PC-9 (cell line): ENCODE measurements around the gene MACROD2. TPM values are rescaled to one million over a fixed set of nuclear protein-coding genes. Genes with fewer than 3 reads are reported as not detected.

Experiments
- BruUV-seq: library from RNA; stranded (reverse); fragments of 400-500 nt; replicated peaks from 2 replicates; lab custom pipeline; 2021; lab: Mats Ljungman, UMichigan
- CTCF ChIA-PET: fragments of 300-600 bp; sonication (Branson Sonifier 250); formaldehyde crosslinking; loops from one replicate; lab custom pipeline; 2022; ENCODE audit warnings: antibody characterized with exemption; lab: Charles Lee
- POLR2A ChIA-PET: fragments of 300-600 bp; sonication (Branson Sonifier 250); formaldehyde crosslinking; loops from one replicate; lab custom pipeline; 2022; ENCODE audit warnings: antibody characterized with exemption; ENCODE audit not compliant: unreplicated experiment; lab: Charles Lee
- DNase-seq, 2 experiments: peaks; one replicate each; pipeline versions ENCODE4 v3.0.0 to v3.0.0-alpha.2; 2015 to 2022; ENCODE audit warnings: mixed read lengths in 1 of 2
- H2AFZ ChIP-seq: fragments of 200-600 bp; sonication (generic); 2 replicates; pipeline ENCODE4 v1.8.1; 2017; ENCODE audit warnings: antibody characterized with exemption
- H3F3A ChIP-seq: fragments of 200-600 bp; sonication (generic); 2 replicates; pipeline ENCODE4 v1.8.1; 2017; ENCODE audit warnings: antibody characterized with exemption, mild to moderate bottlenecking, low read depth; ENCODE audit not compliant: insufficient read depth
- H3K27ac ChIP-seq: fragments of 200-600 bp; sonication (generic); 2 replicates; pipeline ENCODE4 v1.6.1; 2016; ENCODE audit warnings: mixed run types
- H3K27me3 ChIP-seq: fragments of 200-600 bp; sonication (generic); 2 replicates; pipeline ENCODE4 v1.6.1; 2016; ENCODE audit warnings: low read depth, mixed run types; ENCODE audit not compliant: insufficient read depth
- H3K36me3 ChIP-seq: fragments of 200-600 bp; sonication (generic); 2 replicates; pipeline ENCODE4 v1.6.1; 2016; ENCODE audit warnings: low read depth, mixed run types
- H3K4me1 ChIP-seq: fragments of 200-600 bp; sonication (generic); replicated peaks from 2 replicates; pipeline ENCODE4 v1.6.1; 2016; ENCODE audit warnings: mixed run types; ENCODE audit not compliant: insufficient read depth
- H3K4me2 ChIP-seq: fragments of 200-600 bp; sonication (generic); 2 replicates; pipeline ENCODE4 v1.6.1; 2017; ENCODE audit warnings: mixed run types
- H3K4me3 ChIP-seq: fragments of 200-600 bp; sonication (generic); 2 replicates; pipeline ENCODE4 v1.6.1; 2016; ENCODE audit warnings: mixed run types
- H3K79me2 ChIP-seq: fragments of 200-600 bp; sonication (generic); 2 replicates; pipeline ENCODE4 v1.6.1; 2017; ENCODE audit warnings: low read depth, mixed run types
- H3K9me2 ChIP-seq: fragments of 200-600 bp; sonication (generic); 2 replicates; pipeline ENCODE4 v1.8.1; 2017; ENCODE audit warnings: mild to moderate bottlenecking; ENCODE audit not compliant: insufficient read depth
- H3K9me3 ChIP-seq: fragments of 200-600 bp; sonication (generic); 2 replicates; pipeline ENCODE4 v1.8.1; 2016; ENCODE audit warnings: low read depth; ENCODE audit not compliant: insufficient read depth
- H4K20me1 ChIP-seq: fragments of 200-600 bp; sonication (generic); 2 replicates; pipeline ENCODE4 v1.8.1; 2017; ENCODE audit not compliant: insufficient read depth
- CTCF ChIP-seq: fragments of 200-600 bp; sonication (generic); conservative IDR thresholded peaks from 2 replicates; pipeline ENCODE4 v1.6.1; 2017; ENCODE audit warnings: mixed run types, antibody characterized with exemption, mild to moderate bottlenecking, moderate library complexity
- EZH2 ChIP-seq: fragments of 200-600 bp; sonication (generic); IDR thresholded peaks from 2 replicates; pipeline ENCODE4 v1.8.0; 2017; ENCODE audit warnings: antibody characterized with exemption, low read depth
- intact Hi-C: fragments of 100-400 bp; cut with micrococcal nuclease; formaldehyde crosslinking; loops from one replicate; pipeline ENCODE4 v1.10.0; 2022; ENCODE audit not compliant: unreplicated experiment
- total RNA-seq: library from RNA; stranded (reverse); gene quantifications from 2 replicates; pipeline ENCODE4 v1.2.3, GENCODE V29; 2021

MACROD2 gene
- total RNA-seq, 1 experiment from 2014 or later = 11.4 TPM

- H3K36me3 ChIP-seq = no peaks in the 10 kb centered on the region
- TF ChIP-seq EZH2 (no peak), CTCF (no peak)
- ChIA-PET CTCF (no interaction called here), POLR2A (no interaction called here)
- intact Hi-C loops = no loop called here
- H3K9me3 ChIP-seq = no peaks in the 10 kb centered on the region
- DNase-seq = no peak
- no peak overlapping the region for H3K4me2 ChIP-seq
- no peaks in the 10 kb centered on the region for H3K27me3 ChIP-seq
- H4K20me1 ChIP-seq = no peaks in the 10 kb centered on the region
- no peaks in the 10 kb centered on the region for H3K4me1 ChIP-seq
- H3K79me2 ChIP-seq = no peaks in the 10 kb centered on the region
- no peaks in the 10 kb centered on the region for H3F3A ChIP-seq
- H3K9me2 ChIP-seq = no peaks in the 10 kb centered on the region
- H2AFZ ChIP-seq = no peak overlapping the region
- H3K27ac ChIP-seq = no peak overlapping the region
- no TSS peak for BruUV-seq
- H3K4me3 ChIP-seq = no peak overlapping the region
Observed at GRCh38 chr20:14902432-14903089, 907.2 kb downstream of the MACROD2 start.

GRCh38 chr20:14906908-14907434 is 911.7 kb downstream of the MACROD2 start:
- DNase-seq = no peak
- ChIA-PET CTCF (no interaction called here), POLR2A (no interaction called here)
- TF ChIP-seq EZH2 (no peak), CTCF (no peak)
- Histone ChIP-seq H3K4me3 (no peak overlapping the region), H3K36me3 (no peaks in the 10 kb centered on the region), H3K27ac (no peak overlapping the region), H3K79me2 (no peaks in the 10 kb centered on the region), H2AFZ (no peak overlapping the region), H3K4me1 (no peaks in the 10 kb centered on the region), H3F3A (no peaks in the 10 kb centered on the region), H3K27me3 (no peaks in the 10 kb centered on the region), H3K9me3 (no peaks in the 10 kb centered on the region), H3K4me2 (no peak overlapping the region), H3K9me2 (no peaks in the 10 kb centered on the region), H4K20me1 (no peaks in the 10 kb centered on the region)
- intact Hi-C loops = no loop called here
- no TSS peak for BruUV-seq

GRCh38 chr20:14910126-14910525 is 914.8 kb downstream of the MACROD2 start:
- no TSS peak for BruUV-seq
- Histone ChIP-seq H4K20me1 (no peaks in the 10 kb centered on the region), H2AFZ (no peak overlapping the region), H3K4me1 (no peaks in the 10 kb centered on the region), H3K9me3 (no peaks in the 10 kb centered on the region), H3K36me3 (no peaks in the 10 kb centered on the region), H3K4me2 (no peak overlapping the region), H3K27ac (no peak overlapping the region), H3F3A (no peaks in the 10 kb centered on the region), H3K9me2 (no peaks in the 10 kb centered on the region), H3K27me3 (no peaks in the 10 kb centered on the region), H3K4me3 (no peak overlapping the region), H3K79me2 (no peaks in the 10 kb centered on the region)
- intact Hi-C loops = no loop called here
- ChIA-PET POLR2A (interaction anchor here (0.5 kb wide), 1 partner anchor 209 kb away, joined by 11 read pairs; no protein-coding TSS in a partner anchor), CTCF (no interaction called here)
- DNase-seq = no peak
- TF ChIP-seq EZH2 (no peak), CTCF (no peak)
